DOHH2 (cell line): ENCODE data around the gene ACTA2.

Experiments used
- EZH2phosphoT487 ChIP-seq: fragments of 200-600 bp; sonication (generic); IDR thresholded peaks from 2 replicates; pipeline ENCODE4 v1.6.1; 2017; ENCODE audit warnings: borderline replicate concordance, mild to moderate bottlenecking, antibody characterized with exemption, low read length, moderate library complexity, mixed read lengths
- TF ChIP-seq, protein P1 (sequence below): fragments of 200-600 bp; sonication (generic); IDR thresholded peaks from one replicate; pipeline ENCODE4 v1.5.1; 2014; ENCODE audit warnings: antibody characterized with exemption, mild to moderate bottlenecking, low read depth, low read length; ENCODE audit not compliant: poor library complexity, severe bottlenecking

DNA sequence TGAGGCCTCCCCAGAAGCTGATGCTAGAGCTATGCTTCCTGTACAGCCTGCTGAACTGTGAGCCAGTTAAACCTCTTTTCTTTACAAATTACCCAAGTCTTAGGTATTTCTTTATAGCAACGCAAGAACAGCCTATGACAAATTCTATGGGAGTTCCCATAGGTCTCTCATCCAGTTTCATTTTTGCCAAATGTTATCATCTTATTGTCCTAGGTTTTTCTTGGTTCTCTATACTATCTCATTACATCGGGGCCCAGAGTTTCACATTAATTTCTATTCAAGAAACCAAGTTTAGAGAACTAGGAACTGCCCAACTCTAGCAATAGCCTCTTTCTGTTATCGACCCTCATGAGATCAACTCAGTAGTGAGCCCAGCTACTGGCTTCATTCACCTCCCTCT is 15.9 kb downstream of the ACTA2 start:
- TF ChIP-seq, protein P1, sequence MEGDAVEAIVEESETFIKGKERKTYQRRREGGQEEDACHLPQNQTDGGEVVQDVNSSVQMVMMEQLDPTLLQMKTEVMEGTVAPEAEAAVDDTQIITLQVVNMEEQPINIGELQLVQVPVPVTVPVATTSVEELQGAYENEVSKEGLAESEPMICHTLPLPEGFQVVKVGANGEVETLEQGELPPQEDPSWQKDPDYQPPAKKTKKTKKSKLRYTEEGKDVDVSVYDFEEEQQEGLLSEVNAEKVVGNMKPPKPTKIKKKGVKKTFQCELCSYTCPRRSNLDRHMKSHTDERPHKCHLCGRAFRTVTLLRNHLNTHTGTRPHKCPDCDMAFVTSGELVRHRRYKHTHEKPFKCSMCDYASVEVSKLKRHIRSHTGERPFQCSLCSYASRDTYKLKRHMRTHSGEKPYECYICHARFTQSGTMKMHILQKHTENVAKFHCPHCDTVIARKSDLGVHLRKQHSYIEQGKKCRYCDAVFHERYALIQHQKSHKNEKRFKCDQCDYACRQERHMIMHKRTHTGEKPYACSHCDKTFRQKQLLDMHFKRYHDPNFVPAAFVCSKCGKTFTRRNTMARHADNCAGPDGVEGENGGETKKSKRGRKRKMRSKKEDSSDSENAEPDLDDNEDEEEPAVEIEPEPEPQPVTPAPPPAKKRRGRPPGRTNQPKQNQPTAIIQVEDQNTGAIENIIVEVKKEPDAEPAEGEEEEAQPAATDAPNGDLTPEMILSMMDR: no peak
- no peak for TF ChIP-seq EZH2phosphoT487
